HG03565 (cell line): Measurements from ENCODE around the gene TNNI2.
"Not testable (repeated sequence)": the region's sequence is repeated elsewhere in the genome, so short reads cannot be mapped to it uniquely, and the experiment has no call there.

Source experiments
- ATAC-seq: cut with Tn5 transposase; IDR thresholded peaks from one replicate; pipeline ENCODE4 v1.9.1; 2021; ENCODE audit warnings: mild to moderate bottlenecking, moderate library complexity; ENCODE audit not compliant: unreplicated experiment

Gene TNNI2

GRCh38 chr11:1883346-1884302, 44.8 kb downstream of the TNNI2 start:
- ATAC-seq: no peak

DNA sequence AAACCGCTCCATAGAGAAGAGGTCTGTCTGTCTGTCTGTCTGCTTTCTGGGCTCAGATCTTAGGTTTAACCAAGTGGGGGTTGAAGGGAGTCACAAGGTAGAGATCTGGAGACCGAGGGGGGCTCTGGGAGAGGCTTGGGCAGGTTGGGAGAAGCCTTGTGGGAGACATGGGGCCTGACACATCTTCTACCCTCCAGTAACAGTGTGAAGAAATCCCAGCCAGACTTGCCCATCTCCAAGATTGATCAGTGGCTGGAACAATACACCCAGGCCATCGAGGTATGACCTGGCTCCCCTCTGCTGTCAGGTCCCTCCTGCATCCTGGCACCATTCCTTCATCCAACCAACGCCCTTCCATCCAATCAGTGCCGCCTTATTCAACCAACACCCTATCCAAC, 45.5 kb downstream of the TNNI2 start:
- no peak for ATAC-seq

DNA sequence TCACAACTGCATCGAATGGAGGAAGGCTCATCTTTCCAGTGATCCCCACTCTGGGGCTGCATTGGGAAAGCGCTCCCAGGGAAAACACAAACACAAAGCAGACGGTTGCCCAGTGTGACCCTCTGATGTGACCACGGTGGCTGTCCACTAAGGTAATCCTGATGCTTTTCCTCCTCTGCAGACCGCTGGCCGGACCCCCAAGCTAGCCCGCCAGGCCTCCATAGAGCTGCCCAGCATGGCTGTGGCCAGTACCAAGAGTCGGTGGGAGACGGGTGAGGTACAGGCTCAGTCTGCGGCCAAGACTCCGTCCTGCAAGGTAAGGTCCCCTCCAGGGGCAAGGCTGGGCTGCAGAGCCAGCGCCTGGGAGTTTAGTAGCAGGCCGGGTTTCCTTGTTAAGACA, 47.8 kb downstream of the TNNI2 start:
- not testable (repeated sequence) for ATAC-seq

- no peak for ATAC-seq
Observed at GRCh38 chr11:1887451-1888346, 48.9 kb downstream of the TNNI2 start.

DNA sequence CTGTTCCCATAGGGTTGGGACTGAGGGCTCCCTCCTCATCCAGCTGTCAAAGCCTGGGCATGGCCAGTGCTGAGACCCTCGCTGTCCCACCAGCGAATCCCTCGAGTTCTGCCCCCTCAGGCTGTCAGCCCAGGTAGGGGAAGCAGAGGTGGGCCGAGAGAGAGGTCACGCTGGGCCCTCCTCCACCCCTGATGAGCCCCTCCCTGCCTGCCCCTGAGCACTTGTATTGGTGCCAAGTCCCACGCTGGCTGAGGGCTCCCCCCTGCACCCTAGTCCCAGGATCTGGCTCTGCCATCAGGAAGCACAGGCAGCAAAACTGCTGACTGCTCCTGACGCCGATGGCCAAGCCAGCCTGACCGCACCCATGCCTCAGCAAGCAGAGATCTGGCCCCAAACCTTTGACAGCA, 49.6 kb downstream of the TNNI2 start:
- ATAC-seq: no peak

DNA sequence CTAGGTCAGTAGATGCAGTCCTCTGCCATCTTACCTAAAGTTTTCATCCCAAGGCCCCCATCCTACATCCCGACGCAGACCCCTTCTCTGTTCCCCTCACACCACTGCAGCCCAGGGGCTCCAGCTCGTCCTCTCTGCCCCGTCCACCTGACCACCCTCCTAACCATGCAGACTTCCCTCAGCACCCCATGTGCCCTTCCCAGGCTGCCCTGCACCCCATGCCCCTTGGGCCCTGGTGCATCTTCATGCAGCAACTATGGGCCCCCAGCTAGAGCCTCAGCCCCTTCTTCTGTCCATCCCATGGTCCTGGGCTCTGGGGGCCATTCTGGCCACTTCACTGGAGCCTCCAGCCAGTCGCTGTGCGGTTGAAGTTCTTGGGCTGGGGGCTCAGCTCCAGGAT, 50.0 kb downstream of the TNNI2 start:
- no peak for ATAC-seq

- no peak for ATAC-seq
Observed at GRCh38 chr11:1889224-1889930, 50.6 kb downstream of the TNNI2 start.

GRCh38 chr11:1889941-1890855, 51.4 kb downstream of the TNNI2 start:
- ATAC-seq: no peak
